Measurements from ENCODE around the gene MXD4. TPM values are rescaled to one million over a fixed set of nuclear protein-coding genes. Genes with fewer than 3 reads are reported as not detected.

Gene MXD4
- total and polyA plus RNA-seq, 9 of the 15 experiments (the other 6 are each of a cell fraction or from before 2014, with no cell fraction given) = 0.06 to 13.5 (median 5.9) TPM

DNA sequence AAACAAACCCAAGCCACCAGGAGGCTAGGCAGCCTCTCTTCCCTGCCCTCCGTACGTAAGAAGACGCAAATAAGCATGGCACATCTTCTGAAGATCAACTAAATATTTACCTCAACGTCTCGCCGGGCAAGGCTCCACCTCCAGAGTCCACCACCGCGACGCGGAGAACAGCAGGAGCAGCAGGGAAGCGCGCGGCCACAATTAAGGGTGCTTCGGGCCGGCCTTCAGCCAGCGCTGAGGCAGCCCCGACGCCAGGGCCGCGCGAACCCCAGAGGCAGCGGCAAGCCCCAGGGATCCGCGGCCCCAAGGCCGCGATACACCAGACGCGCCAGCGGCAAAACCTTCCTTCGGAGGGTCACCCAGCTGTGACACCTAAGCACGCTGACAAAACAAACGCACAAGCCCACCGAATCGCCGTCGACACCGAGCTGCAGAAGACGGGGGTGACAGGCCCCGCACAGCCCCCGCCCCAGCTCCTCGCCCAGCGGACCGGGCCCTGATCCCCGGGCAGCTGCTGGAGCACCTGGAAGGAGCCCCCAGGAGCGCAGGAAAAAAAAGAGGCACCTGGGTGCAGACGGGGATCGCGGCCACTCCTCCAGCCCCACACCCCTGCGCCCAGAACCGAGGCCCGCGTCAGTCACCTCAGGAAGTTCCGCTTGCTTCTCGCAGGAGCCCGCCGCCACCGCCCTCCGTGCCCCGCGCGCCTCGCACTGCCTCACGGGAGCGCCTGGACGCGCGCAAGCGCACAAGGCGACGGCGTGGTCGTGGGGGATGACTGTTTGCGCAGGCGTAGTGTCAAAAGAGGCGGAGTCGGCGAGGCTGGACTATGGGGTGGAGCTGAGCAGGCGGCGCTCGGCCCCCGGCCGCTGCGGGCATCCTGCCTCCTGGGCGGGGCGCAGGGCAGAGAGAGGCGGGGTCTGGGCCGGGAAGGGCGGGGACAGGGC, 20.2 kb downstream of the MXD4 start, which contains the start of the genes HAUS3 and POLN:
HAUS3 (minus strand) TSS at position 712 of the 944 bp plus-strand sequence. CDS start 1,175 bp downstream, outside the sequence.
POLN (minus strand) TSS at position 712 of the 944 bp plus-strand sequence. CDS start 12,890 bp downstream, outside the sequence.
- BruUV-seq (replicated peaks) = no TSS peak
- Histone ChIP-seq H3K9me1 (ENCODE audit: control insufficient read depth, insufficient read depth, low read length) (no peaks in the 10 kb centered on the region), H3K9me3 (replicated peaks; ENCODE audit: control insufficient read depth, insufficient read depth, low read depth, low read length) (no peaks in the 10 kb centered on the region), H3K27me3 (ENCODE audit: control insufficient read depth in 2 of 2, insufficient read depth in 2 of 2, low read length in 2 of 2) (no peaks in the 10 kb centered on the region), H3K4me3 (peak within 1 kb of the TSS; percentile 79), H2AFZ (ENCODE audit: low read depth, low read length) (peak within 1 kb of the TSS; percentile 92), H3K79me2 (ENCODE audit: control insufficient read depth, insufficient read depth, low read length) (peaks cover 52% of the 10 kb centered on the region), H3K36me3 (ENCODE audit: control insufficient read depth, insufficient read depth, low read length) (peaks cover 30% of the 10 kb centered on the region), H3K27ac (ENCODE audit: extremely low read depth, low read depth, low read length) (peak within 1 kb of the TSS; percentile 70), H3K4me1 (replicated peaks in 1 of 2; ENCODE audit: control insufficient read depth in 2 of 2, insufficient read depth in 2 of 2, low read length in 2 of 2) (peaks cover 18 to 36% of the 10 kb centered on the region in 2 experiments), H3K9ac (ENCODE audit: insufficient read depth in 1 of 2, low read depth in 2 of 2, low read length in 2 of 2) (peak within 1 kb of the TSS; percentile 77 to 95), H4K20me1 (replicated peaks; ENCODE audit: control insufficient read depth, insufficient read depth, low read length) (peaks cover 10% of the 10 kb centered on the region; the same call in 1 of the 2 replicates), H3K4me2 (ENCODE audit: insufficient read depth, low read length) (peak within 1 kb of the TSS; percentile 88)
- WGBS (ENCODE audit: insufficient coverage, low coverage, missing lambda C conversion rate) = under 1% methylated on average over 74 of the region's 88 CpGs
- ChIA-PET POLR2A (interaction anchor here (0.5 to 1.4 kb wide), 15 partner anchors 8 to 415 kb away, joined by 3 to 5 read pairs (median 3); no protein-coding TSS in a partner anchor), CTCF (ENCODE audit: low intra/inter-chr PET ratio) (interaction anchor here (0.6 kb wide), 1 partner anchor 386 kb away, joined by 5 read pairs; no protein-coding TSS in a partner anchor)
- DNase-seq (ENCODE audit: extremely low read depth in 1 of 4, low spot score in 3 of 4) (peak; percentile 98 to 99 (median 99)), FAIRE-seq (peak; percentile 82), ATAC-seq (peak; percentile 94)
- intact Hi-C loops (cut with micrococcal nuclease) = loop anchor here (10.0 kb wide), 1 partner anchor 173 kb away; the partner anchor contains the start of genes CFAP99 and ZFYVE28
- in situ Hi-C loops (cut with MboI) = no loop called here
- TF ChIP-seq ZNF253 (CRISPR knock-in tag; conservative IDR thresholded peaks at IDR 0.05) (no peak), LCOR (CRISPR knock-in tag; IDR thresholded peaks at IDR 0.05) (peak; percentile 49; the same call in 1 of the 2 replicates), ZNF12 (CRISPR knock-in tag; IDR thresholded peaks at IDR 0.05) (peak; percentile 55; the same call in 1 of the 2 replicates), SMARCC2 (IDR thresholded peaks at IDR 0.05; ENCODE audit: low read depth) (0 out of 2 replicates have a peak, but pooled peaks have one; percentile 22), EP400 (IDR thresholded peaks at IDR 0.05) (peak; percentile 47), ZFX (CRISPR knock-in tag; IDR thresholded peaks at IDR 0.05) (peak; percentile 95), PHF8 (IDR thresholded peaks at IDR 0.05; ENCODE audit: borderline replicate concordance, low read length) (peak; percentile 81; the same call in 1 of the 2 replicates), RCOR1 (IDR thresholded peaks at IDR 0.05; ENCODE audit: borderline replicate concordance in 1 of 2, low read depth in 2 of 2, low read length in 2 of 2) (no peak), MYC (IDR thresholded peaks at IDR 0.05; ENCODE audit: low read depth, low read length) (peak; percentile 82), MYC (CRISPR knock-in tag; IDR thresholded peaks at IDR 0.05; ENCODE audit: borderline replicate concordance, low read depth) (peak; percentile 55; the same call in 1 of the 2 replicates), SLC30A9 (CRISPR knock-in tag; IDR thresholded peaks at IDR 0.05) (no peak)
- TF ChIP-seq, protein P1, sequence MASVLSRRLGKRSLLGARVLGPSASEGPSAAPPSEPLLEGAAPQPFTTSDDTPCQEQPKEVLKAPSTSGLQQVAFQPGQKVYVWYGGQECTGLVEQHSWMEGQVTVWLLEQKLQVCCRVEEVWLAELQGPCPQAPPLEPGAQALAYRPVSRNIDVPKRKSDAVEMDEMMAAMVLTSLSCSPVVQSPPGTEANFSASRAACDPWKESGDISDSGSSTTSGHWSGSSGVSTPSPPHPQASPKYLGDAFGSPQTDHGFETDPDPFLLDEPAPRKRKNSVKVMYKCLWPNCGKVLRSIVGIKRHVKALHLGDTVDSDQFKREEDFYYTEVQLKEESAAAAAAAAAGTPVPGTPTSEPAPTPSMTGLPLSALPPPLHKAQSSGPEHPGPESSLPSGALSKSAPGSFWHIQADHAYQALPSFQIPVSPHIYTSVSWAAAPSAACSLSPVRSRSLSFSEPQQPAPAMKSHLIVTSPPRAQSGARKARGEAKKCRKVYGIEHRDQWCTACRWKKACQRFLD (CRISPR knock-in tag; IDR thresholded peaks at IDR 0.05) = no peak
- TF ChIP-seq, protein P2, sequence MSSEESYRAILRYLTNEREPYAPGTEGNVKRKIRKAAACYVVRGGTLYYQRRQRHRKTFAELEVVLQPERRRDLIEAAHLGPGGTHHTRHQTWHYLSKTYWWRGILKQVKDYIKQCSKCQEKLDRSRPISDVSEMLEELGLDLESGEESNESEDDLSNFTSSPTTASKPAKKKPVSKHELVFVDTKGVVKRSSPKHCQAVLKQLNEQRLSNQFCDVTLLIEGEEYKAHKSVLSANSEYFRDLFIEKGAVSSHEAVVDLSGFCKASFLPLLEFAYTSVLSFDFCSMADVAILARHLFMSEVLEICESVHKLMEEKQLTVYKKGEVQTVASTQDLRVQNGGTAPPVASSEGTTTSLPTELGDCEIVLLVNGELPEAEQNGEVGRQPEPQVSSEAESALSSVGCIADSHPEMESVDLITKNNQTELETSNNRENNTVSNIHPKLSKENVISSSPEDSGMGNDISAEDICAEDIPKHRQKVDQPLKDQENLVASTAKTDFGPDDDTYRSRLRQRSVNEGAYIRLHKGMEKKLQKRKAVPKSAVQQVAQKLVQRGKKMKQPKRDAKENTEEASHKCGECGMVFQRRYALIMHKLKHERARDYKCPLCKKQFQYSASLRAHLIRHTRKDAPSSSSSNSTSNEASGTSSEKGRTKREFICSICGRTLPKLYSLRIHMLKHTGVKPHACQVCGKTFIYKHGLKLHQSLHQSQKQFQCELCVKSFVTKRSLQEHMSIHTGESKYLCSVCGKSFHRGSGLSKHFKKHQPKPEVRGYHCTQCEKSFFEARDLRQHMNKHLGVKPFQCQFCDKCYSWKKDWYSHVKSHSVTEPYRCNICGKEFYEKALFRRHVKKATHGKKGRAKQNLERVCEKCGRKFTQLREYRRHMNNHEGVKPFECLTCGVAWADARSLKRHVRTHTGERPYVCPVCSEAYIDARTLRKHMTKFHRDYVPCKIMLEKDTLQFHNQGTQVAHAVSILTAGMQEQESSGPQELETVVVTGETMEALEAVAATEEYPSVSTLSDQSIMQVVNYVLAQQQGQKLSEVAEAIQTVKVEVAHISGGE (CRISPR knock-in tag; IDR thresholded peaks at IDR 0.05) = 0 out of 6 replicates have a peak, but pooled peaks of 1 of the 3 experiments have one; percentile 28

Data from K562 (cell line).